IMR-90 (cell line): Measurements from ENCODE around the gene TMEM260. TPM values are rescaled to one million over a fixed set of nuclear protein-coding genes. Genes with fewer than 3 reads are reported as not detected.

Experiments
- ATAC-seq: fragments of 200-7000 bp; cut with Tn5 transposase; 2 replicates; pipeline ENCODE4 v1.9.1; 2020; ENCODE audit warnings: low read depth, mild to moderate bottlenecking, moderate library complexity
- BruUV-seq: library from RNA; stranded (reverse); fragments of 400-500 nt; replicated peaks from 2 replicates; lab custom pipeline; 2021; lab: Mats Ljungman, UMichigan
- CTCF ChIA-PET: fragments of 300-600 bp; formaldehyde crosslinking; extraction: SDS; loops from one replicate; lab custom pipeline; 2021; ENCODE audit warnings: antibody characterized with exemption; lab: Yijun Ruan, JAX
- POLR2A ChIA-PET: fragments of 300-600 bp; sonication (Branson Sonifier 250); formaldehyde crosslinking; loops from one replicate; lab custom pipeline; 2022; ENCODE audit warnings: antibody characterized with exemption; ENCODE audit not compliant: unreplicated experiment; lab: Charles Lee
- DNase-seq: peaks from one replicate; pipeline ENCODE4 v3.0.0; 2013
- H2AFZ ChIP-seq: replicated peaks from 2 replicates; pipeline ENCODE3; 2013; ENCODE audit warnings: low read length, mild to moderate bottlenecking; ENCODE audit not compliant: poor library complexity
- H2AK5ac ChIP-seq: 2 replicates; pipeline ENCODE4 v1.6.1; 2013; ENCODE audit warnings: low read depth, low read length, inconsistent platforms
- H2AK9ac ChIP-seq: replicated peaks from 2 replicates; pipeline ENCODE3; 2013; ENCODE audit warnings: mild to moderate bottlenecking, low read depth, low read length, moderate library complexity; ENCODE audit not compliant: poor library complexity
- H2BK120ac ChIP-seq: 2 replicates; pipeline ENCODE4 v1.6.1; 2013; ENCODE audit warnings: low read depth, low read length, inconsistent platforms
- H2BK15ac ChIP-seq: 3 replicates; pipeline ENCODE4 v1.6.1; 2013; ENCODE audit warnings: low read depth, low read length, inconsistent platforms
- H2BK20ac ChIP-seq: 2 replicates; pipeline ENCODE4 v1.6.1; 2013; ENCODE audit warnings: low read depth, mild to moderate bottlenecking, inconsistent platforms, low read length, moderate library complexity
- H2BK5ac ChIP-seq: 2 replicates; pipeline ENCODE4 v1.6.1; 2013; ENCODE audit warnings: mild to moderate bottlenecking, low read depth, low read length, inconsistent platforms; ENCODE audit not compliant: poor library complexity, severe bottlenecking
- H3K14ac ChIP-seq: replicated peaks from 2 replicates; pipeline ENCODE4 v1.6.1; 2013; ENCODE audit warnings: low read depth, low read length, inconsistent platforms
- H3K18ac ChIP-seq: 2 replicates; pipeline ENCODE4 v1.6.1; 2013; ENCODE audit warnings: low read depth, low read length, control low read depth
- H3K23ac ChIP-seq: 2 replicates; pipeline ENCODE4 v1.6.1; 2013; ENCODE audit warnings: low read depth, low read length, inconsistent platforms
- H3K27ac ChIP-seq: 2 replicates; pipeline ENCODE4 v1.5.1; 2013; ENCODE audit warnings: mild to moderate bottlenecking, control low read depth, low read length; ENCODE audit not compliant: insufficient read depth
- H3K27me3 ChIP-seq: 2 replicates; pipeline ENCODE4 v1.6.1; 2013; ENCODE audit warnings: low read length; ENCODE audit not compliant: control insufficient read depth, insufficient read depth
- H3K36me3 ChIP-seq: 2 replicates; pipeline ENCODE4 v1.6.1; 2013; ENCODE audit warnings: low read length, mixed read lengths; ENCODE audit not compliant: control insufficient read depth, insufficient read depth
- H3K4ac ChIP-seq: 2 replicates; pipeline ENCODE4 v1.6.1; 2013; ENCODE audit warnings: low read depth, low read length, inconsistent platforms
- H3K4me1 ChIP-seq: 2 replicates; pipeline ENCODE4 v1.6.1; 2013; ENCODE audit warnings: low read length, mixed read lengths; ENCODE audit not compliant: control insufficient read depth, insufficient read depth
- H3K4me2 ChIP-seq: 2 replicates; pipeline ENCODE4 v1.6.1; 2013; ENCODE audit warnings: low read depth, mild to moderate bottlenecking, control low read depth, low read length, moderate library complexity
- H3K4me3 ChIP-seq: 2 replicates; pipeline ENCODE4 v1.5.1; 2013; ENCODE audit warnings: low read depth, mild to moderate bottlenecking, control low read depth, low read length, moderate library complexity; ENCODE audit not compliant: insufficient read depth
- H3K56ac ChIP-seq: 2 replicates; pipeline ENCODE4 v1.6.1; 2013; ENCODE audit warnings: low read length, inconsistent platforms; ENCODE audit not compliant: insufficient read depth; ENCODE audit errors: extremely low read depth
- H3K79me1 ChIP-seq, 2 experiments: 2 replicates each; pipeline ENCODE4 v1.6.1; 2013; ENCODE audit warnings: low read length in 2 of 2, inconsistent platforms in 1 of 2, low read depth in 1 of 2
- H3K9ac ChIP-seq: 2 replicates; pipeline ENCODE4 v1.6.1; 2013; ENCODE audit warnings: low read depth, low read length, control low read depth
- H3K9me1 ChIP-seq: 2 replicates; pipeline ENCODE4 v1.6.1; 2013; ENCODE audit warnings: low read length, inconsistent platforms; ENCODE audit not compliant: insufficient read depth
- H3K9me3 ChIP-seq: 2 replicates; pipeline ENCODE4 v1.6.1; 2013; ENCODE audit warnings: low read length; ENCODE audit not compliant: control insufficient read depth, insufficient read depth
- H4K20me1 ChIP-seq: 2 replicates; pipeline ENCODE4 v1.6.1; 2013; ENCODE audit warnings: low read length, inconsistent platforms; ENCODE audit not compliant: insufficient read depth
- H4K5ac ChIP-seq: 2 replicates; pipeline ENCODE4 v1.6.1; 2013; ENCODE audit warnings: mild to moderate bottlenecking, low read depth, low read length, control low read depth
- H4K8ac ChIP-seq, 2 experiments: 2 replicates each; pipeline ENCODE4 v1.6.1; 2013; ENCODE audit warnings: low read depth in 2 of 2, low read length in 2 of 2, control low read depth in 1 of 2, inconsistent platforms in 1 of 2
- H4K91ac ChIP-seq: 2 replicates; pipeline ENCODE4 v1.6.1; 2013; ENCODE audit warnings: low read depth, low read length, inconsistent platforms; ENCODE audit not compliant: insufficient read depth
- FOS ChIP-seq: fragments of 150-350 bp; IDR thresholded peaks from 2 replicates; pipeline ENCODE4 v1.6.1; 2016; ENCODE audit warnings: low read depth, low read length
- MAZ ChIP-seq: IDR thresholded peaks from 2 replicates; pipeline ENCODE4 v1.6.1; 2012; ENCODE audit warnings: low read depth, mild to moderate bottlenecking, low read length, improper control_type of control experiment, moderate library complexity, borderline replicate concordance
- NFE2L2 ChIP-seq: fragments of 150-350 bp; IDR thresholded peaks from 2 replicates; pipeline ENCODE4 v1.6.1; 2016; ENCODE audit warnings: low read depth, mild to moderate bottlenecking, low read length
- RAD21 ChIP-seq: IDR thresholded peaks from 2 replicates; pipeline ENCODE4 v1.6.1; 2012; ENCODE audit warnings: low read length, improper control_type of control experiment
- RCOR1 ChIP-seq: IDR thresholded peaks from 2 replicates; pipeline ENCODE4 v1.6.1; 2012; ENCODE audit warnings: mild to moderate bottlenecking, low read length, improper control_type of control experiment; ENCODE audit not compliant: insufficient replicate concordance
- WGBS, 2 experiments: methylation state at CpG; one replicate each; pipeline versions ENCODE4 v1.1.5 to v1.1.7; 2013; ENCODE audit warnings: missing lambda C conversion rate in 2 of 2; ENCODE audit not compliant: insufficient read length in 1 of 2; ENCODE audit errors: extremely low coverage in 2 of 2; 5-methylcytosine and 5-hydroxymethylcytosine counted together
- dilution Hi-C: fragments of 300-500 bp; cut with HindIII; formaldehyde crosslinking; loops from one replicate; pipeline ENCODE4 v1.14.3; 2018; ENCODE audit warnings: low sequenced_read_pairs; ENCODE audit not compliant: unreplicated experiment
- in situ Hi-C: fragments of 300-500 bp; cut with MboI; formaldehyde crosslinking; loops from 3 replicates; pipeline ENCODE4 v1.14.3; 2019; ENCODE audit warnings: low sequenced_read_pairs, inconsistent platforms, mixed read lengths
- intact Hi-C: fragments of 100-400 bp; cut with micrococcal nuclease; formaldehyde crosslinking; loops from 2 replicates; pipeline ENCODE4 v1.10.0; 2022
- polyA plus RNA-seq, 3 experiments: library from polyadenylated mRNA; depleted of rRNA; stranded (reverse); fragments of >200 nt; gene quantifications; 2 replicates each; pipeline ENCODE4 v1.2.3, GENCODE V29; 2012; ENCODE audit warnings: low replicate concordance in 1 of 3
- total RNA-seq: library from RNA; depleted of rRNA; stranded (reverse); fragments of >200 nt; gene quantifications from 2 replicates; pipeline ENCODE4 v1.2.3, GENCODE V29; 2012

TMEM260 gene
- total and polyA plus RNA-seq, 2 of the 4 experiments (the other 2 are of a cell fraction), result 6.4 to 11.5 TPM

DNA sequence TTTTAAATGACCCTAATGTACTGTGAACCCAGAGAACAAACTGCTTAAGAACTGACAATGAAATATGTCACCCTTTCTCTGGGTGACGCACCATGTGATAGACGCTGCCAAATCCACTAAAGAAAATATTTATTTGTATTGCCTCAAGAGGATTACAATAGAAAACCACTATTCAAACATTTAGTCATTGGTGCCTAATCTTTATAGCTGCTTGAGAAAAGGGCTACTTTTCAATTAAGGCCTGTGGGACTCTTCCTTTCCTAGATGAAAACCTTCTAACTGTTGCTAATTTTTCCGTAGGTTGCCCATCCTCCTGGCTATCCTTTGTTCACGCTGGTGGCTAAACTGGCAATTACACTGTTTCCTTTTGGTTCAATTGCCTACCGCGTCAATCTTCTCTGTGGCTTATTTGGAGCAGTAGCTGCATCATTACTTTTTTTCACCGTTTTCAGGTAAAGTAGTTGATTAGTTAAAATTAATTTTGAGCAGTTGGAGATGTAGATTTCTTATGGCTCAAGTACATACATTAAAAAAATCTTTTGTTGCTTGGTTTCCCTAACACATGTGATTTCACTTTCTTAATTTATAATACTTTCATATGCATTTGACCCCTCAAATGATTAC is 6.0 kb downstream of the TMEM260 start:
- Histone ChIP-seq H3K4me3 (no peak overlapping the region), H4K5ac (no peak overlapping the region), H3K79me1 (peaks cover 27 to 32% of the 10 kb centered on the region in 2 experiments), H3K4ac (no peak overlapping the region), H3K14ac (no peak overlapping the region), H3K9me3 (no peaks in the 10 kb centered on the region), H3K27ac (no peak overlapping the region), H3K18ac (no peak overlapping the region), H3K9ac (no peak overlapping the region), H3K56ac (no peak overlapping the region), H3K4me1 (no peaks in the 10 kb centered on the region), H2BK15ac (no peak overlapping the region), H2AK5ac (no peak overlapping the region), H3K9me1 (peaks cover 6% of the 10 kb centered on the region), H4K91ac (no peak overlapping the region), H2AFZ (no peak overlapping the region), H4K20me1 (peaks cover 16% of the 10 kb centered on the region; the same call in 1 of the 2 replicates), H2BK20ac (no peak overlapping the region), H3K27me3 (no peaks in the 10 kb centered on the region), H2BK5ac (no peak overlapping the region), H2AK9ac (no peak overlapping the region), H3K23ac (no peak overlapping the region), H2BK120ac (no peak overlapping the region), H4K8ac (no peak overlapping the region), H3K36me3 (peaks cover 2% of the 10 kb centered on the region; the same call in 1 of the 2 replicates), H3K4me2 (no peak overlapping the region)
- DNase-seq (no peak), ATAC-seq (no peak)
- TF ChIP-seq MAZ, result no peak
- TF ChIP-seq RCOR1, result no peak
- TF ChIP-seq NFE2L2, result no peak
- TF ChIP-seq RAD21, result no peak
- no peak for TF ChIP-seq FOS
- POLR2A ChIA-PET, result no interaction called here
- dilution Hi-C loops (no loop called here), in situ Hi-C loops (no loop called here), intact Hi-C loops (no loop called here)
- no TSS peak for BruUV-seq
- CTCF ChIA-PET, result interaction anchor here (0.5 to 1.0 kb wide), 2 partner anchors 789 to 1575 kb away, joined by 3 read pairs; no protein-coding TSS in a partner anchor
- no CpG with 5 or more reads among the region's 7 CpGs for WGBS, 2 experiments
